HG03565 (cell line): Measurements from ENCODE around the gene PROK1.
"Not testable (repeated sequence)": the region's sequence is repeated elsewhere in the genome, so short reads cannot be mapped to it uniquely, and the experiment has no call there.

ENCODE experiments used
- ATAC-seq: cut with Tn5 transposase; IDR thresholded peaks from one replicate; pipeline ENCODE4 v1.9.1; 2021; ENCODE audit warnings: mild to moderate bottlenecking, moderate library complexity; ENCODE audit not compliant: unreplicated experiment

The PROK1 gene

GRCh38 chr1:110433213-110433612 lies 17.7 kb upstream of the PROK1 start:
- ATAC-seq: no peak

- no peak for ATAC-seq
Measured at GRCh38 chr1:110433803-110434202, 17.1 kb upstream of the PROK1 start.

GRCh38 chr1:110434946-110435345 lies 16.0 kb upstream of the PROK1 start:
- no peak for ATAC-seq

- ATAC-seq: no peak
Measured at GRCh38 chr1:110436635-110437034, 14.3 kb upstream of the PROK1 start.

- not testable (repeated sequence) for ATAC-seq
Measured at GRCh38 chr1:110437645-110438299, 13.2 kb upstream of the PROK1 start.

- ATAC-seq: no peak
Measured at GRCh38 chr1:110438893-110439292, 12.1 kb upstream of the PROK1 start.

- ATAC-seq: not testable (repeated sequence)
Measured at GRCh38 chr1:110439873-110440272, 11.1 kb upstream of the PROK1 start.

GRCh38 chr1:110440877-110441276 lies 10.1 kb upstream of the PROK1 start:
- no peak for ATAC-seq

GRCh38 chr1:110441888-110442287 lies 9.1 kb upstream of the PROK1 start:
- no peak for ATAC-seq

GRCh38 chr1:110443451-110443850 lies 7.5 kb upstream of the PROK1 start:
- ATAC-seq: no peak

- no peak for ATAC-seq
Measured at GRCh38 chr1:110444561-110444960, 6.4 kb upstream of the PROK1 start.

- no peak for ATAC-seq
Measured at GRCh38 chr1:110449661-110450651, 993 bp upstream of the PROK1 start.

- ATAC-seq: no peak
Measured at GRCh38 chr1:110452330-110452729, 1.4 kb downstream of the PROK1 start.

GRCh38 chr1:110453829-110454228 lies 2.9 kb downstream of the PROK1 start:
- ATAC-seq: no peak

- no peak for ATAC-seq
Measured at GRCh38 chr1:110454328-110454727, 3.4 kb downstream of the PROK1 start.

GRCh38 chr1:110455151-110455550 lies 4.2 kb downstream of the PROK1 start:
- ATAC-seq: no peak

- ATAC-seq: no peak
Measured at GRCh38 chr1:110457206-110457605, 6.3 kb downstream of the PROK1 start.

GRCh38 chr1:110460253-110461220 lies 9.6 kb downstream of the PROK1 start:
- ATAC-seq: no peak

- ATAC-seq: no peak
Measured at GRCh38 chr1:110462093-110462492, 11.1 kb downstream of the PROK1 start.

GRCh38 chr1:110462964-110463363 lies 12.0 kb downstream of the PROK1 start:
- ATAC-seq: no peak

- no peak for ATAC-seq
Measured at GRCh38 chr1:110463725-110464124, 12.8 kb downstream of the PROK1 start.
